ENCODE results near the gene ATXN8OS. TPM values are rescaled to one million over a fixed set of nuclear protein-coding genes. Genes with fewer than 3 reads are reported as not detected.

The ATXN8OS gene
- not detected for total RNA-seq
- polyA plus RNA-seq (2013, experiment 1 of 2) = not detected
- polyA plus RNA-seq (2013, experiment 2 of 2) = not detected
- long read RNA-seq, experiment 1 = 0 reads
- long read RNA-seq, experiment 2 = 0 reads
- long read RNA-seq, experiment 3 = 0 reads
- long read RNA-seq, experiment 4 = 0 reads

DNA sequence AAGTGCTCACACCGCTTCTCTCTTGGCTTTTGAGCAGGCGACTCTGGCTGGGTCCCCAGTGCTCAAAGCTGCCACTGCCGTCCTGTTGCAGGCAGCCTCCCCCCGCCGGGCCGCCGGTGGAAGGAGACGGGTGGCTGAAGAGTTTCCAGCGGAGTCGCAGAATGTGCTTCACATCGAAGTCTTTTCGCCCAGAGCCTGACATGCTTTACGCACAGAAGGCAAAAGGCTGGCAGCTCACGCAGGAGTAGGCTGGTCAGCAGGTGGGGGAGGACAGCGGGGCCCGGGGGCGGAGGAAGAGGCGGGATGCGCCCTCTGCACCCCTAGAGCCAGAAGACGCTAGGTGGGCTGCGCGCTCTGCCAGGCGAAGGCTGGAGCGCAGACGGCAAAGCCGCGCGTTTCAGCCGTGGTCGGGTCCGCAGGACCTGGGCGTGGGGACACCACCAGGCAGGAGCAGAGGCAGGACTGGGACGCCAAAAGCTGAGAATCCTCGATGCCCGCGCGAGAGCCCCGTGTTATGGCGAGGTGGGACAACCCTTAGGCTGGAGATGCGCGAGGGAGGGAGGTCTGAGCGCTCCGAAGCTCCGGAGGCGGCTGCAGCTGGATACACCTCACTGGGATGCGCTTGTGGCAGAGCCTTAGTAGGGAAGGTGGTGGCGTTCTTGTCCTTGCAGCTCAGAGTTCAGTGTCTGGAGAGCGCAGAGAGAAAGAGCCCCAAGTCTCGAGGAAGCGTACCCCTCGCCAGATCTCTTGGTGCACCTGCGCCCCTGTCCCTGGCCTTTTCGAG, at the start of gene ATXN8OS:
ATXN8OS (plus strand) TSS at position 329 of the 784 bp plus-strand sequence.
- Histone ChIP-seq H3K27me3 (ENCODE audit: control insufficient read depth, insufficient read depth, low read length, poor library complexity, severe bottlenecking) (peaks cover 62% of the 10 kb centered on the region), H3K9ac (ENCODE audit: extremely low read depth, low read length, poor library complexity, severe bottlenecking) (no peak within 1 kb of the TSS), H3K4me1 (ENCODE audit: control insufficient read depth, insufficient read depth, low read length) (no peaks in the 10 kb centered on the region), H3K9me3 (ENCODE audit: control insufficient read depth, low read length) (no peaks in the 10 kb centered on the region), H3K27ac (ENCODE audit: low read depth, low read length) (peak within 1 kb of the TSS; percentile 17), H3K36me3 (ENCODE audit: control insufficient read depth, insufficient read depth, low read length) (no peaks in the 10 kb centered on the region), H3K4me3 (ENCODE audit: low read length) (peak within 1 kb of the TSS; percentile 78)
- H3K4me1 Mint-ChIP-seq = peaks cover 2% of the 10 kb centered on the region
- TF ChIP-seq, protein P1, sequence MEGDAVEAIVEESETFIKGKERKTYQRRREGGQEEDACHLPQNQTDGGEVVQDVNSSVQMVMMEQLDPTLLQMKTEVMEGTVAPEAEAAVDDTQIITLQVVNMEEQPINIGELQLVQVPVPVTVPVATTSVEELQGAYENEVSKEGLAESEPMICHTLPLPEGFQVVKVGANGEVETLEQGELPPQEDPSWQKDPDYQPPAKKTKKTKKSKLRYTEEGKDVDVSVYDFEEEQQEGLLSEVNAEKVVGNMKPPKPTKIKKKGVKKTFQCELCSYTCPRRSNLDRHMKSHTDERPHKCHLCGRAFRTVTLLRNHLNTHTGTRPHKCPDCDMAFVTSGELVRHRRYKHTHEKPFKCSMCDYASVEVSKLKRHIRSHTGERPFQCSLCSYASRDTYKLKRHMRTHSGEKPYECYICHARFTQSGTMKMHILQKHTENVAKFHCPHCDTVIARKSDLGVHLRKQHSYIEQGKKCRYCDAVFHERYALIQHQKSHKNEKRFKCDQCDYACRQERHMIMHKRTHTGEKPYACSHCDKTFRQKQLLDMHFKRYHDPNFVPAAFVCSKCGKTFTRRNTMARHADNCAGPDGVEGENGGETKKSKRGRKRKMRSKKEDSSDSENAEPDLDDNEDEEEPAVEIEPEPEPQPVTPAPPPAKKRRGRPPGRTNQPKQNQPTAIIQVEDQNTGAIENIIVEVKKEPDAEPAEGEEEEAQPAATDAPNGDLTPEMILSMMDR (conservative IDR thresholded peaks at IDR 0.05) = no peak
- no peak within 1 kb of the TSS for H3K27ac Mint-ChIP-seq
- no peaks in the 10 kb centered on the region for H3K9me3 Mint-ChIP-seq
- peaks cover 53% of the 10 kb centered on the region for H3K27me3 Mint-ChIP-seq (ENCODE audit: insufficient read depth)
- peak; percentile 77 for DNase-seq
- H3K36me3 Mint-ChIP-seq (ENCODE audit: low read depth) = no peaks in the 10 kb centered on the region
- 8 to 10% methylated on average over 15 to 53 of the region's 53 CpGs for WGBS, 2 experiments (ENCODE audit: insufficient coverage in 1 of 2, insufficient read length in 1 of 2)
- peak within 1 kb of the TSS; percentile 55 for H3K4me3 Mint-ChIP-seq

DNA sequence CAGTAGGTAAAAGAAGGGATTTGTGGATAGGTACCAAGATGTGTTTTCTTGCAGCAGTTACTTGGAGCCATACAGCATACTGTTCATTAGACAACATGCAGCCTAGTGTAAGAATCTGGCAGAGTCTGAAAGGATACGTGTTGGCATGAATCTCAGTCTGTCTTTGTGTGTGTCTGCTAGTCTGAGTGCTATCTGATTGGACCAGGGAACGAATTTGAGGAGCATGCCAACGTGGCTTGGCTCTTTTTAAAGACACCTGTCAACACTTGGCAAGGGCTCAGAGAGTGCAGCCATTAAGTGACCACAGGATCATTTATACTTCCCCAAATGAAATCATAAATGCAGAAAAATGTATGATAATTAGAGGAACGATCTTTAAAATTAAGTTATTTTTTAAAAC, 27.6 kb upstream of the ATXN8OS start:
- 83 to 90% methylated on average over 1 to 3 of the region's 4 CpGs for whole genome bisulfite sequencing, 2 experiments (ENCODE audit: insufficient coverage in 1 of 2, insufficient read length in 1 of 2)

DNA sequence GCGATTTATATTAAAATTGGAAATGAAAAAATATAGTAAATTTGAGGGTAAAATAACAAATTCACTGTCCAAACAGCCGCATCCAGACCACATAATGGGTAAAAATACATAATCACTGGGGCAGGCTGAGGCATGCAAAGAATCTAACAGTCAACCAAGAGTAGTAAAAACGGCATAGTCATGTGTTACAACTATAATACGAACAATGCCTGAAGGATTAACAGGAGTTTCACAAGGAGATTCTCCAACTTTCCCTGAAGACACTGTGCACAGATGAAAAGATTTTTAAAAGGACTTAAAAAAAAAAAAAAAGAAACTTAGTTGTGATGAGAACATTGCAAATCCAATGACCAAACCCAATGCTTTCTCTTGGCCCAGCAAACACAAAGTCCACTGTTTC, 20.4 kb upstream of the ATXN8OS start:
- Histone ChIP-seq H3K9me3 (ENCODE audit: control insufficient read depth, low read length) (no peaks in the 10 kb centered on the region), H3K36me3 (ENCODE audit: control insufficient read depth, insufficient read depth, low read length) (no peaks in the 10 kb centered on the region), H3K4me3 (ENCODE audit: low read length) (no peak overlapping the region), H3K4me1 (ENCODE audit: control insufficient read depth, insufficient read depth, low read length) (no peaks in the 10 kb centered on the region), H3K27ac (ENCODE audit: low read depth, low read length) (no peak overlapping the region), H3K27me3 (ENCODE audit: control insufficient read depth, insufficient read depth, low read length, poor library complexity, severe bottlenecking) (no peaks in the 10 kb centered on the region), H3K9ac (ENCODE audit: extremely low read depth, low read length, poor library complexity, severe bottlenecking) (no peak overlapping the region)
- H3K4me1 Mint-ChIP-seq = peaks cover 7% of the 10 kb centered on the region
- no peaks in the 10 kb centered on the region for H3K36me3 Mint-ChIP-seq (ENCODE audit: low read depth)
- H3K9me3 Mint-ChIP-seq = no peaks in the 10 kb centered on the region
- no peaks in the 10 kb centered on the region for H3K27me3 Mint-ChIP-seq (ENCODE audit: insufficient read depth)
- H3K27ac Mint-ChIP-seq = no peak overlapping the region
- WGBS, 2 experiments (ENCODE audit: insufficient coverage in 1 of 2, insufficient read length in 1 of 2) = 93% methylated on average over 4 of the region's 4 CpGs; no CpG with 5 or more reads in 1 of the 2 experiments
- H3K4me3 Mint-ChIP-seq = no peak overlapping the region
- TF ChIP-seq, protein P1 (conservative IDR thresholded peaks at IDR 0.05) = no peak
- DNase-seq = no peak

More for the DNA sequence above, 27.6 kb upstream of the ATXN8OS start:
- Mint-ChIP-seq H3K9me3 (no peaks in the 10 kb centered on the region), H3K4me3 (no peak overlapping the region), H3K4me1 (no peaks in the 10 kb centered on the region), H3K27me3 (ENCODE audit: insufficient read depth) (no peaks in the 10 kb centered on the region), H3K27ac (no peak overlapping the region), H3K36me3 (ENCODE audit: low read depth) (no peaks in the 10 kb centered on the region)
- no peak for DNase-seq
- H3K27me3 ChIP-seq (ENCODE audit: control insufficient read depth, insufficient read depth, low read length, poor library complexity, severe bottlenecking) = no peaks in the 10 kb centered on the region
- H3K4me1 ChIP-seq (ENCODE audit: control insufficient read depth, insufficient read depth, low read length) = no peaks in the 10 kb centered on the region
- TF ChIP-seq, protein P1 (conservative IDR thresholded peaks at IDR 0.05) = no peak
- H3K36me3 ChIP-seq (ENCODE audit: control insufficient read depth, insufficient read depth, low read length) = no peaks in the 10 kb centered on the region
- no peak overlapping the region for H3K9ac ChIP-seq (ENCODE audit: extremely low read depth, low read length, poor library complexity, severe bottlenecking)
- no peaks in the 10 kb centered on the region for H3K9me3 ChIP-seq (ENCODE audit: control insufficient read depth, low read length)
- H3K4me3 ChIP-seq (ENCODE audit: low read length) = no peak overlapping the region
- H3K27ac ChIP-seq (ENCODE audit: low read depth, low read length) = no peak overlapping the region
